HCT116 (cell line): ENCODE results near the gene HCRTR1.

Source experiments
- CTCF ChIP-seq, 3 experiments: fragments of 200-600 bp in 1 of 3; sonication (generic) in 1 of 3; IDR thresholded peaks in 2 of 3; conservative IDR thresholded peaks in 1 of 3; 2 replicates each; pipeline ENCODE4 v1.5.1; 2012 to 2017; ENCODE audit warnings: low read depth in 2 of 3, low read length in 2 of 3, antibody characterized with exemption in 1 of 3, borderline replicate concordance in 1 of 3, control low read depth in 1 of 3, mild to moderate bottlenecking in 1 of 3, mixed read lengths in 1 of 3, mixed run types in 1 of 3, moderate library complexity in 1 of 3; ENCODE audit not compliant: insufficient read depth in 1 of 3
- SP1 ChIP-seq: IDR thresholded peaks from 2 replicates; pipeline ENCODE4 v1.6.1; 2012; ENCODE audit warnings: low read depth
- TF ChIP-seq, protein P1 (sequence below): IDR thresholded peaks from 2 replicates; pipeline ENCODE4 v1.6.1; 2012

DNA sequence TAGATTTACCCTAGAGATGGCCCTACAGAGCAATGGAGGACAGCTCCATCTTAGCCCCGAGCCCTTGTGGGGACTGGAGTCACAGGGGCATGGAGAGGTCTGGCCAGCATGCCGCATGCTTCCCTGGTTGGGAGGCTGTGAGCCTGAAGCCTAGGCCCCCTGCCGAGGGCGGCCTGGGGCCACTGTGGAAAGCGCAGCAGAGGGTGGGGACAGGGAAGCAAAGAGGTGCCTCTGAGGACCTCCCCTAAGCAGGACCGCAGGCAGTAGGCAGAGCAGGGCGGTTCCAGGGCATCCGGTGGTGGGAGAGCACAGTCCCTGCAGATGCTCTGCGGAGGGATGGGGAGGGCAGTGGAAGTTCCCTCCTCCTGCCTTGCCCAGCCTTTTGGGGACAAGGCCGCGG lies 53.7 kb downstream of the HCRTR1 start:
- TF ChIP-seq CTCF (IDR thresholded peaks at IDR 0.05 in 2 of 3, conservative IDR thresholded peaks at IDR 0.05 in 1 of 3; ENCODE audit: borderline replicate concordance in 1 of 3, insufficient read depth in 1 of 3, low read depth in 2 of 3, low read length in 2 of 3) (no peak), SP1 (no peak)
- TF ChIP-seq, protein P1, sequence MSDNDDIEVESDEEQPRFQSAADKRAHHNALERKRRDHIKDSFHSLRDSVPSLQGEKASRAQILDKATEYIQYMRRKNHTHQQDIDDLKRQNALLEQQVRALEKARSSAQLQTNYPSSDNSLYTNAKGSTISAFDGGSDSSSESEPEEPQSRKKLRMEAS: no peak
